ENCODE data around the gene GABBR2.
A peak's percentile ranks its signal among the peaks of the same experiment; 100 is the strongest.
"Not testable (repeated sequence)": the region's sequence is repeated elsewhere in the genome, so short reads cannot be mapped to it uniquely, and the experiment has no call there.

GABBR2 gene

GRCh38 chr9:98468567-98469239 is 240.0 kb downstream of the GABBR2 start:
- no peak for DNase-seq

GRCh38 chr9:98465799-98466198 is 242.9 kb downstream of the GABBR2 start:
- peak; percentile 11 for DNase-seq

GRCh38 chr9:98464156-98464690 is 244.5 kb downstream of the GABBR2 start:
- DNase-seq: not testable (repeated sequence)

DNA sequence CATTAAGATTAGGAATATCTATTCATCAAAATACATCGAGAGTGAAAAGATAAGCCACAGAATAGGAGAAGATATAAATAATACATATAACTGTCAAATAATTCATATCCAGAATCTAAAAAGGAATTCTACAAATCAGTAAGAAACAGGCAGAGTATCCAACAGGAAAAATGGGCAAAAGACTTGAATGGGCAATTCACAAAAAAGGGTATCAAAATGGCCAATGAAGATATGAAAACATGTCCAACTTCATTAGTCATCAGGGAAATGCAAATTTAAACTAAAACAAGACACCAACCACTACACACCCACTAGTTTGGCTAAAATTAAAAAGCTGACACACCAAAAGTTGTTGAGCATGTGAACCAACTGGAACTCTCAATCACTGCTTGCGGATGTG is 246.4 kb downstream of the GABBR2 start:
- no peak for DNase-seq

DNA sequence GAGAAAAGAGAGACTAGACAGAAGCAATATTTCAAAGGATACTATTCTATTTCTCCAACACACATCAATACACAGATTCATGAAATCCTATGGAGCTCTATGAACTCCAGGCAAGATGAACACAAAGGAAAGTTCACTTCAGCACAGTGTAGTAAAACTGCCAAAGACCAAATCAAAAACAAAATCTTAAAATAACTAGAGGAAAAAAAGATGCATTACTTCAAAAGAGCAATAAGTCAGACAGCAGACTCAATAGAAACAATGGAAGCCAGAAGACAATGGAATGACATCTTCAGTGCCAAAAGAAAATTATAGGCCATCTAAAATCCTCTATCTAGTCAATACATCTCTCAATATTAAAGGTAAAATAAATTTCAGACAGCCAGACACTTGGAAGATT is 248.0 kb downstream of the GABBR2 start:
- no peak for DNase-seq

- no peak for DNase-seq
These were observed 250.9 kb downstream of the GABBR2 start for GRCh38 chr9:98457726-98458370.

- no peak for DNase-seq
These were observed 252.6 kb downstream of the GABBR2 start for GRCh38 chr9:98456156-98456613.

DNA sequence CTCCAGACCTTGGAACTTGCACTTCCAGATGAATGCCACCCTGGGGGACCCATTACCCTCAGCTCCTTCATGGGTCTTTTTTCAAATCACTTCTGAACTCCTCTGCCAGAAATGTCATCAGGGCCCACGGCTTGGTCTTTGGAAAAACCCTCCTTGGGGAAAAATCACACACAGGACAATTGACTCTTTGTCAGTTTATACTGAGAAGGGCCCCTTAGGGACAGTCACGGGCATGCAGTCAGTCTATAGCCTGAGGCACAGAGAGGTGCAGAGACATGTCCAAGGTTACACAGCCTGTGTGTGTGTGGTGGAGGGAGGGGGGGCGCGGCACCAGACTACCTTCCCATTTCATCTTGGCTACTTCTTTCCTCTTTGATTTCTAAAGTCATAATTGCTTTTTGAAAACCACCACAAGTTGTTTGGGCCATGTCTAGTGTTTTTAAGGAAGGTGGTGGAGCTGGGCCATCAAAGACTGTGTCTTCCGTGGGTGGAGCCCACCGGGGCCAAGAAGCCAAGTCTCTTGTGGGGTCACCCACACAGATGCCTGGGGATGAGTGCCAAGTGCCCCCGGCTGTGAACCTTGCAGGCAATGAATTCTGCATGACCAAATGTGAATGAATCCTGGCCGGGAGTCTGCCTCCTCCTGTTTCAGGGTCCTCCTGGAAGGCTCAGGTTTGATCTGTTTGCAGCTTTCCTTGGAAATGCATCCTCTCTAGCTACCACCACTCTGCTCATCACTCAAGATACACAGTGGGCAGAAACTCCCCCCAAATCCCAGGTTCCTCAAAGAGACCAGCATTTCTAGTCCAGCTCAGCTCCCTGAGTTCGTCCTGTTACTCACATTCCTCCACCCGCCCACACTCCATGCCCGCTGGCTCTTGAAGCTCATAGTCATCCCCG is 253.2 kb downstream of the GABBR2 start:
- DNase-seq: peak; percentile 20

DNA sequence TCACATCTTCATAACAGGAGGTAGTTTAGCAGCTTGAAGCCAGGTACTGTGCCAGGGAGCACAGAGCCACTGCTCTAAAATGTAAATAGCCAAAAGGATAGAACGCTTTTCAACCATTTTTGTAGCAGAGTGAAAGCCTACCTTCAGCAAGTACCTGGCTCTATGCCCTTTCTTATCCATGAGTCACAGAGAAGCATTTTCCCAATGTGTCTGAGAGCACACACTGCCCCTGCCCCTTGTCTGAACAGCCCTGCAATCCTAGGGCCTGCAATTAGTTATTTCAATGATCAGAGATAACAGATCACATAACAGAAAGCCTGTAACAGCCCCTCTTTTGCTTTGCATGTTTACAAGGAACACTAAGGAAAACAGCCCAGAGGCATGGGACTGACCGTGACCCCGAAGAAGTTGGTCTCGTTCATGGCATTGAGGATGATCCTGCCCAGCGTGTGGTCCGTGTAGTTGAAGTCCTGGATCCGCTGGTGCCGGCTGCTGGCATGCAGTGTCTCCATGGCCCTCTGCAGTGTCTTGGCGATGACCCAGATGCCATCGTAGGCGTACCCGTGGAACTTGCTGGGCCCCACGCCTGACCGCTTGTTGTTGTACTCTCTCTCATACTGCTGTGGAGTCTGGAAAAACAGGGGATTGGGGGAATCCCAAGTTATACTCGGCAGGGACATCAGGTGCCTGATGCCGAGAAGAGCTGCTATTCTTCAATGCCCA is 255.0 kb downstream of the GABBR2 start:
- no peak for DNase-seq

DNA sequence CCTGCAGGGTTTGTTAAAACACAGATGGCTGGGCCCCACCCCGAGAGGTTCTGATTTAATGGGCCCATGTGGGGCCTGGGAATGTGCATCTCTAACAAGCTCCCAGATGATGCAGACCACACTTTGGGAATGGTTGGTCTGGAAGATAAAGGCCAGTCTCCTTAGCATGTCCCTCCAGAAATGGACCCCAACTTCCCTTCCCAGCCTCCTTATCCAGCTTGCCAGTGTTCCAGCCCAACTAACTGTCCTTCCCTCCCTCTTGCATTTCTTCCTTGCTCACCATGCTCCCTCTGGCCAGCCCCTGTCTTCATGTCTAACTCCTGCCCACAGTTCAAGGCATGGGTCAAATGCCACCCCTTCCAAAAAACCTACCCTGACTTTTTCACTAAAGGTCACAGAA is 257.2 kb downstream of the GABBR2 start:
- no peak for DNase-seq

GRCh38 chr9:98450496-98450895 is 258.2 kb downstream of the GABBR2 start:
- peak; percentile 38 for DNase-seq

DNA sequence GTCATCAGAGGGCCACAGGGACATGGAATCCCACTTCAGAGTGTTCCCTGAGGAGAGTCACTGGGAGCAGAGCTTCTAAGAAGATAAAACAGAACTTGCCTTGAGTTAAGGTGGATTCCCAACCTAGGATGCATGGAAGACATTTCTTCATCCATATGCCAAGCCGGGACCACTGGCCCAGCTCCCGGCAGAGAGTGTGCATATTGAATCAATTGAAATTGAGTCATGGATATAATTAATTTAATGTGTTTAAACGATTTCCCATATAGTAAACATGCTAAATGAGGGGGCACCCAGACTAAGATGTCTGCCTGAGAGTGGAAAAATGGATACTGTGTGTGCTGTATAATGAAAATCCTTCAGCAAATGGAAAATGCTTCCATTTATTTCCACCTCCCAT is 258.9 kb downstream of the GABBR2 start:
- no peak for DNase-seq

- no peak for DNase-seq
These were observed 263.2 kb downstream of the GABBR2 start for GRCh38 chr9:98445576-98445975.

GRCh38 chr9:98444601-98445000 is 264.1 kb downstream of the GABBR2 start:
- no peak for DNase-seq

DNA sequence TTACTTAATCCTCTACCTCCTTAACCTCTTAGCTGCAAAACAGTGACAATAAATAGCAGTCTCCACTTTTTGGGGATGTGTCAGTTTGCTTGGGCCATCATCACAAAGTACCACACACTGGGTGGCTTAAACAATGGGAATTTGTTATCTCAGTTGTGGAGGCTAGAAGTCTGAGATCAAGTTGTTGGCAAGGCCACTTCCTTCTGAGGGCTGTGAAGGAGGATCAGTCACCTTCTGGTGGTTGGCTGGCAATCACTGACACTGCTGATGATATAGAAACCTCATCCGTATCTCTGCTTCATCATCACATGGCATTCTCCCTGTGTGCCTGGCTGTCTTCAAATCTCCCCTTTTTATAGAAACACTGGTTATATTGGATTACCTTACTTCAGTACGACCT is 266.2 kb downstream of the GABBR2 start:
- no peak for DNase-seq

GRCh38 chr9:98442114-98442513 is 266.6 kb downstream of the GABBR2 start:
- DNase-seq: no peak

DNA sequence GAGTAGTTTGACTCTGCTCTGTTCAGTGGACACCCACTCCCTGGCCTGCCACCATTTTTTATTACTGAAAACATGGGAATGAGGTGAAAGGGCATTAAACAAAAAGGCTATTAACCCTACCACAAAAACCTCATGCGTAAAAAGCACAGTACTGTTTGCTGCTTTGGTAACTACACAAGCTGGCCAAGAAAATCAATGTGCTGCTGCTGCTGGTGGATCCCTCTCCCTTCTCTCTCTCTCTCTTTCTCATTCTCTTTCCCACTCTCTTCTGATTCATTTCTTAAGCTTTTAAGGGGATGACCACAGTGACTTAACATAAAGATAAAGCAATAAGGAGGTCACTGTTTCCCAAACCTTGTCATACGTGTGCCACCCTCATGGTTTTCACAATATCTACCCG is 270.1 kb downstream of the GABBR2 start:
- DNase-seq: no peak

DNA sequence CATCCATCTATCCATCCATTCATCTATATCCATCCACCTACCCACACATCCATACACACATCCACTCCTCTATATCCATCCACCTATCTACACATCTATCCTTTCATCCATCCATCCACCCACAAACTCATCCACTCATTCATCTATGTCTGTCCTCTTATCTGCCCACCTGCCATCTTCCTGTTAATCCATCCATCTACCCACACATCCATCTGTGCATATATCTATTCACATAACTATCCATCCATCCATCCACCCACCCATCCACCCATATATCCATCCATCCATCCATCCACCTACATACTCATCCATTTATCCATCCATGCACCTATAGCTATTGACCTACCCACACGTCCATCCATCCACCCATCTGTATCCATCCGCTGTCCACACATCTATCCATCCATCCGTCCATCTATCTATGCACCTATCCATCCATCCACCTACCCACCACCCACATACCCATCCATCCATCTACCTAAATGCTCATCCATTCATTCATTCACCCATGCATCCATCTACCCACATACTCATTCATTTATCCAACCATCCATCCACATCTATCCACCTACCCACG is 271.2 kb downstream of the GABBR2 start:
- no peak for DNase-seq

DNA sequence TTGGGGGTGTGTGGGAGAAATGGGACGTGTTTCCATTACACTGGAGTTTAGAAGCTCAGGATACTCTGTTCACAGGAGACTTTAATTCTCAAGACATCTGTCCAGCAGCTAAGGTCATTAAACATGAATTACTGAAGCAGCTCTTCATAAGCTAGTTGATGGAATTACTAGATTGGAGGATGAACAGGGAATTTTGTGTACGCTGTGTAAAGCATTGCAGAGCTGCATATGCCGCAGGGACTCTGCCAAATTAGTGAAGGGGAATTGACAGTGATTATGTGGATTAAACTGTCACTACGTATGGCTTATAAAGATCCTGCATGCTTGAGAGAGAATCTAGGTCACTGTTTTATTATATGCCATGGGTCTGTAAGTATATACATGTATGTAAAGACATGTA is 275.8 kb downstream of the GABBR2 start:
- no peak for DNase-seq

- no peak for DNase-seq
These were observed 276.6 kb downstream of the GABBR2 start for GRCh38 chr9:98432134-98432533.

DNA sequence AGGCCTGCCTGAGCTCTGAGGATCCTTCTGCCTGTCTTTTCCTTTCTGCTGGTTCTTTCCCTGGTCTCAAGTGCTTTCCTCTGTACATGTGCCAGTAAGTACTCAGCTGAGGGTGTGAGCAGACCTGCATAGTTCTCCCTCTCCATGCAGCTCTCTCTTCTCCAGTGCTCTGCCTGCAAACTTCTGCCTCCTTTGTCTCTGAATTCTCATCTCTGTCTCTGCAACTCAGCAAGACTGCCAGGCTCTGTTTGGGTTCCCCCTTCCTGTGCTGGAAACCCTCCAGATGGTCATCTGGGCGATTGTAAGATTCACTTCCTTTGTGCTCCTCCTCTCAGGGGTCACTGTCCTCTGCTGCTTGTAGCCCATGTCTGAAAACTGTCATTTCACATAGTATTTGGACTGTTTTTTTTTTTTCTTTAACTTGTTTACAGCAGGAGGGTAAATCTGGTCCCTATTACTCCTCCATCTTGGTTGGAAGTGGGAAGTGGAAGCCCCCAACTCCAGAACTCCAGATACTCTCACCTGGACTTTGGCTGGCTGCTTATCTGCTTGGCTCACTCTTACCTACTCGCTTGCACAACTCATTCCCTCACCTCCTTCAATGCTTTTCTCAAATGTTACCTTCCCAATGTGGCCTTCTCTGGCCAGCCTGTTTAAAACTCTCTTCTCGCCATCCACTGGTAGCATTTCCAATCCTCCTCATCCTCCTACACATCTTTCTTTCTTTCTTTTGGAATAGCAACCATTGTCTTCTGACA is 278.0 kb downstream of the GABBR2 start:
- DNase-seq: peak; percentile 10
